Raji (cell line): ENCODE measurements around the gene GCNT2.

Source experiments
- POLR2A ChIP-seq: IDR thresholded peaks from 2 replicates; pipeline ENCODE4 v1.6.1; 2011; ENCODE audit warnings: low read depth, low read length, control low read depth; ENCODE audit not compliant: insufficient read depth

GCNT2 gene

GRCh38 chr6:10612161-10612560 is 91.0 kb downstream of the GCNT2 start:
- TF ChIP-seq POLR2A = no peak

- TF ChIP-seq POLR2A = no peak
Observed at GRCh38 chr6:10613077-10613476, 91.9 kb downstream of the GCNT2 start.

GRCh38 chr6:10613723-10614122 is 92.6 kb downstream of the GCNT2 start:
- TF ChIP-seq POLR2A = no peak

DNA sequence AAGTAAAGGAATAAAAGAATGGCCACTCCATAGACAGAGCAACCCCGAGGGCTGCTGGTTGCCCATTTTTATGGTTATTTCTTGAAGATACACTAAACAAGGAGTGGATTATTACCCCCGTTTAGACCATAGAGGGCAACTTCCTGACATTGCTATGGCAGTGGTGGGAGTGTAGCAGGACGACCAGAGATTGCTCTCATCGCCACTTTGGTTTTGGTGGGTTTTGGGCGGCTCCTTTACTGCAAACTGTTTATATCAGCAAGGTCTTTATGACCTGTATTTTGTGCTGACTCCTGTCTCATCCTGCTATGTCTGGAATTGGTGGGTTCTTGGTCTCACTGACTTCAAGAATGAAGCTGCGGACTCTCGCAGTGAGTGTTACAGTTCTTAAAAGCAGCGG is 94.5 kb downstream of the GCNT2 start:
- no peak for TF ChIP-seq POLR2A

GRCh38 chr6:10617008-10617696 is 96.0 kb downstream of the GCNT2 start:
- TF ChIP-seq POLR2A = no peak

DNA sequence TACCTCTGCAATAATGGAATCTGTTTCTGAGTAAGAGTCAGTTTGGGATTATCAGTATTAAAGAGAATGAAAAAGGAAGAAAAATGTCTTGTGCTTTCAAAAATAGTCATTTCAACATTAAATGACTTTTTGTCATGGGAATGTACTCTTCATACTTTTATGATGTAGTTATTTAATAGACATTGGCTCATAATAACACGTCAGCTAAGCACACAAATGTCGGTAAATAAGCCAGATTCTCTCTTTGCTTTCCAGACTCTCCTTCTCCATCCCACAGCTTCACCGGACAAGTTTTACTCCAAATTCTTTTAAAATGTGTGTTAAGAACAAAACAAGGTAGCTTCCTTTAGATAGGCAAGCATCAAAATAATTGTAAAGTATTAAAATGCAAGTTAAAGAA is 97.3 kb downstream of the GCNT2 start:
- no peak for TF ChIP-seq POLR2A

DNA sequence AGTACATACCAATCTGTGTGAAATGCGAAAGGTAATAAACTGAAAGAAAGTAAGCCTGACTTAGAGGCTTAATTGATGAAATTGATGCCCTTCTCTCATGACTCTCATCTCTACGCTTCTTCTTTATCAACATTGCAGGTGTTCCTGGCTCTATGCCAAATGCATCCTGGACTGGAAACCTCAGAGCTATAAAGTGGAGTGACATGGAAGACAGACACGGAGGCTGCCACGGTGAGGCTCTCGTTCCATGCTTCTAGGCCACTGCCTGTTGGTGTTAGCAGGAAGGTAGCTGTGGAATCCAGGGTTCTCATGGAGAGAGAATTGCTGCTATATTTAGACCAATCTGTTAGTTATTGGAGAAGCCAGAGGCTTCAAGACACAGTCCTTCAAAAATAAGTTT is 100.1 kb downstream of the GCNT2 start:
- no peak for TF ChIP-seq POLR2A

GRCh38 chr6:10621847-10622246 is 100.7 kb downstream of the GCNT2 start:
- no peak for TF ChIP-seq POLR2A

- TF ChIP-seq POLR2A = no peak
Observed at GRCh38 chr6:10624836-10625235, 103.7 kb downstream of the GCNT2 start.

- TF ChIP-seq POLR2A = no peak
Observed at GRCh38 chr6:10626154-10626741, 105.1 kb downstream of the GCNT2 start.

- TF ChIP-seq POLR2A = no peak
Observed at GRCh38 chr6:10627800-10628199, 106.6 kb downstream of the GCNT2 start.

DNA sequence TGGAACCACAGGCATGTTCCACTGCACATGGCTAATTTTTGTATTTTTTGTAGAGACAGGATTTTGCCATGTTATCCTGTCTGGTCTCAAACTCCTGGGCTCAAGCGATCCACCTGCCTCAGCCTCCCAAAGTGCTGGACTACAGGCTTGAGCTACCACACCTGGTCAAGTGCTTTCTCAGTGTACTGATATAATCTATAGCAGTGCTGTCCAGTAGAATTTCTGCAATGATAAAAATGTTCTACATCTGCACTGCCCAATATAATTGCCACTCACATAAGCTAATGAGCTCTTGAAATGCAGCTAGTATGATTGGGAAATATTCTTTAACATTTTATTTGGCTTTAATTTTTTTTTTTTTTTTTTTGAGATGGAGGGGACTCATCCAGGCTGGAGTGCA is 109.0 kb downstream of the GCNT2 start:
- no peak for TF ChIP-seq POLR2A

DNA sequence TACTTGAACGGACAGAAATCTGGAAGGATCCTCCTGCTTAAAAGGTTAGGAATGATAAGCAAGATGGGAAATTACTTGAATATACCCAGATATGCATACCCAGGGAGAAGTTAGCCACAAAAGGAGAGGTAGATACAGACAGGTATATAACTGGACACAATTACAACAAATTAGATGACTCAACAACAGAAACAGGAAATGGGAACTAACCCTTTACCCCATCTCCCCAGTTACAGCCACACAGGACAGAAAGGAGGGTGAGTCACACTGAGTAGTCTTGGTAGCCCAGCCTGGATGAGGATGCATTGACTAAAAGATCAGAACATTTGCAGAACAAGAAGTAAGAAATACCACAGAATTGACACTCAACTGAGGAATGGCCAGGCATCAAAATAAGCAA is 112.1 kb downstream of the GCNT2 start:
- TF ChIP-seq POLR2A = no peak

- TF ChIP-seq POLR2A = no peak
Observed at GRCh38 chr6:10640412-10640811, 119.3 kb downstream of the GCNT2 start.

- no peak for TF ChIP-seq POLR2A
Observed at GRCh38 chr6:10641528-10641927, 120.4 kb downstream of the GCNT2 start.

- no peak for TF ChIP-seq POLR2A
Observed at GRCh38 chr6:10643201-10643651, 122.1 kb downstream of the GCNT2 start.

GRCh38 chr6:10644225-10644624 is 123.1 kb downstream of the GCNT2 start:
- no peak for TF ChIP-seq POLR2A
